ENCODE results near the gene TTYH2.

DNA sequence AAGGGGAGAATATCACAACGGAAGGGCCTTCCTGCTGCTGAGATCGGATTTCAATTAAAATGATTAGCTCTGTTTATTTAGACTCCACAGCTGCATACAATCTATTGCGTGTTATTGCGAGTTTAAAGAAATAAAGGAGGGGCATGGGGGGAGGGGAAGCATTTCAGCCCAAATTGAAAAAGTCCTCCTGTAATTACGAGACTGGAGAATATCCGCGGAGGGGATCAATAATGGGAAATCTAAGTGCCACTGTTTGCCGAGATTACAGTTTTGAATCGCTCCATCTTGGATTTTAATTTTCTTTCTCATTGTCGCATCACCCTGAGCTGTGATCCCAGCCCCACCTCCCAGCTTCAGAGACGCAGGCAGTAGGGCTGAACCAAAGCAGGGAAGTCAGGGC, 25.6 kb upstream of the TTYH2 start:
- TF ChIP-seq, protein P1, sequence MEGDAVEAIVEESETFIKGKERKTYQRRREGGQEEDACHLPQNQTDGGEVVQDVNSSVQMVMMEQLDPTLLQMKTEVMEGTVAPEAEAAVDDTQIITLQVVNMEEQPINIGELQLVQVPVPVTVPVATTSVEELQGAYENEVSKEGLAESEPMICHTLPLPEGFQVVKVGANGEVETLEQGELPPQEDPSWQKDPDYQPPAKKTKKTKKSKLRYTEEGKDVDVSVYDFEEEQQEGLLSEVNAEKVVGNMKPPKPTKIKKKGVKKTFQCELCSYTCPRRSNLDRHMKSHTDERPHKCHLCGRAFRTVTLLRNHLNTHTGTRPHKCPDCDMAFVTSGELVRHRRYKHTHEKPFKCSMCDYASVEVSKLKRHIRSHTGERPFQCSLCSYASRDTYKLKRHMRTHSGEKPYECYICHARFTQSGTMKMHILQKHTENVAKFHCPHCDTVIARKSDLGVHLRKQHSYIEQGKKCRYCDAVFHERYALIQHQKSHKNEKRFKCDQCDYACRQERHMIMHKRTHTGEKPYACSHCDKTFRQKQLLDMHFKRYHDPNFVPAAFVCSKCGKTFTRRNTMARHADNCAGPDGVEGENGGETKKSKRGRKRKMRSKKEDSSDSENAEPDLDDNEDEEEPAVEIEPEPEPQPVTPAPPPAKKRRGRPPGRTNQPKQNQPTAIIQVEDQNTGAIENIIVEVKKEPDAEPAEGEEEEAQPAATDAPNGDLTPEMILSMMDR (IDR thresholded peaks at IDR 0.05) = no peak
- TF ChIP-seq POLR2A (IDR thresholded peaks at IDR 0.05) = no peak

All from right lobe of liver (tissue), 4 donors.